Stimulated activated CD8-positive, alpha-beta memory T cell treated with anti-CD3 and anti-CD28 coated beads, Interleukin-4, amount 100 ng/mL, for 24 hours (primary cell): ENCODE results near the gene C5orf63.
A peak's percentile ranks its signal among the peaks of the same experiment; 100 is the strongest.
"Not testable (repeated sequence)": the region's sequence is repeated elsewhere in the genome, so short reads cannot be mapped to it uniquely, and the experiment has no call there.

ENCODE experiments used
- DNase-seq: peaks from one replicate; pipeline ENCODE4 v3.0.0-alpha.2; 2020; ENCODE audit warnings: low read depth

C5orf63 gene

DNA sequence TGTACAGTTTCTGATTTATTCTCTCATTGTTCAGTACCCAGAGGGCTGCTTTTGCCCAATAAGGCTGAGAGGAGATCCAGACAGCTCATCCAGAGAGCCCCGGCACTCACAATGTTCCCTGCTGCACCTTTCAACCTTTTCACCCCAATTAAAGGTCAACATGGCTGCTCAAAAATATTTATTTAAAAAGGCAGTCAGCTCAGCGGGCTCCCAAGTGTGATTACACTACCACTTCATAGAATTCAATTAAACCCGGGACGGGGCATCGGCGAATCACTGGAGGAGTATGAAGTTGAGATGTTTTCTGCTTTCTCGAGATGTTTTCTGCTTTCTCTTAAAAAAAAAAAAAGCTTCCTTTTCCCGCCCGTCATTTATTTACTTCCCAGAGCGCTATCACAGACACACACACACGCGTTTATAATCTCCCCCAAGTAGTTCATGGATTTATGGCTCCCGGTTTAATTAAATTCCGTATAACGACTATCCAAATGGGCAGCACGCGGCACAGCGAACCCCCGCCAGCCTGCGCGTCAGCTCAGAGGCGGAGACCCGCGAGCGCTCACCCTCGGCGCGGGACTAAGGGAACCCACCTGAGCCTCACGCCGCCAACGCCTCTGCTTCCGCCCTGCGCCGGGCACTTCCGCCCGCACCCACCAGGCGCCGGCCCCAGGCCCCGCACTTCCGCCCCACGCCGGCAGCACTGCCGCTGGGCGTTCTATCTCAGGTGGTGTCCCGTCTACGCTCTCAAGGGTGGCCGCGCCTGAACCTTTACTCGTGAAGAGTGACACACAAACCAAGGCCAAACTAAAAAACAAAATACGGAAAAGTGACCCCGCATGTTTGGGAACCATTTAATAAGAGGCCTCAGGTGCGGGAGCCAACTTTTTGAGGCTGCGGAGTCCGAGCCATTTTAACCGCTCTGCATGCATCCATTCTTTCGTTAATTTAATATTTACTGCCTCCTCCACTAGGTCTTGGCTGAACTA lies at the start of gene C5orf63:
TSS of gene C5orf63 (minus strand) at position 642 of the 986 bp plus-strand sequence. CDS start 14,507 bp downstream, outside the sequence.
- peak; percentile 65 for DNase-seq

DNA sequence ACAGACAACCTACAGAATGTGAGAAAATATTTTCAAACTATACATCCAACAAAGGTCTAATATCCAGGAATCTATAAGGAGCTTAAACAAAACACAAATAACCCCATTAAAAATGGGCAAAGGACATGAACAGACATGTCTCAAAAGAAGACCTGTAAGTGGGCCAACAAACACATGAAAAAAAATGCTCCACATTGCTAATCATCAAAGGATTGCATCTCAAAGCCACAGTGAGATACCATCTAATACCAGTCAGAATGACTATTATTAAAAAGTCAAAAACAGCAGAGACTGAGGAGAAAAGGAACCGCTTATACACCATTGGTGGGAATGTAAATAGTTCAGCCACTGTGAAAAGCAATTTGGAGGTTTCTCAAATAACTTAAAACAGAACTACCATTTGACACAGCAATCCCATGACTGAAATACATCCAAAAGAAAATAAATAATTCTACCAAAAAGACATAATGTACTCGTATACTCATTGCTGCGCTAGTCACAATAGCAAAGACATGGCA lies 39.1 kb upstream of the C5orf63 start:
- DNase-seq = no peak

DNA sequence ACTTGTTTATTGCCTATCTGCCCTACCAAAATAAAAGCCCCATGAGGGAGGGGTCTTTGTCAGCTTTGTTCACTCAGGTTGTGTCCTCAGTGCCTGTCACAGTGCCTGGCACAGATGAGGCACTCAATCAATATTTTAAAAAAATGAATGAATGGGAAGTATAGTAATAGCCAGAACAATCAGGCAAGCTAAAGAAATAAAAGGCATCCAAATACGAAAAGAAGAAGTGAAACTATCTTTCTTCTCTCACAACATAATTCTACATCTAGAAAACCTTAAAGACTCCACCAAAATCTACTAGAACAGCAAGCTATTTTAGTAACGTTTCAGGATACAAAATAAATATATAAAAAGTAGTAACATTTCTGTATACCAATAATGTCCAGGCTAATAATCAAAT lies 37.8 kb upstream of the C5orf63 start:
- DNase-seq = no peak

DNA sequence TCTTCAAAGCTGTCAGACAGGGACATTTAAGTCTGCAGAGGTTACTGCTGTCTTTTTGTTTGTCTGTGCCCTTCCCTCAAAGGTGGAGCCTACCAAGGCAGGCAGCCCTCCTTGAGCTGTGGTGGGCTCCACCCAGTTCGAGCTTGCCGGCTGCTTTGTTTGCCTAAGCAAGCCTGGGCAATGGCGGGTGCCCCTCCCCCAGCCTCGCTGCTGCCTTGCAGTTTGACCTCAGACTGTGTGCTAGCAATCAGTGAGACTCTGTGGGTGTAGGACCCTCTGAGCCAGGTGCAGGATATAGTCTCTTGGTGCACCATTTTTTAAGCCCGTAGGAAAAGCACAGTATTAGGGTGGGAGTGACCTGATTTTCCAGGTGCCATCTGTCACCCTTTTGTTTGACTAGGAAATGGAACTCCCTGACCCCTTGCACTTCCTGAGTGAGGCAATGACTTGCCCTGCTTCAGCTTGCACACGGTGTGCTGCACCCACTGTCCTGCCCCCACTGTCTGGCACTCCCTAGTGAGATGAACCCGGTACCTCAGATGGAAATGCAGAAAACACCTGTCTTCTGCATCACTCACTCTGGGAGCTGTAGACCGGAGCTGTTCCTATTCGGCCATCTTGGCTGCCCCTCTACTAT lies 35.4 kb upstream of the C5orf63 start:
- not testable (repeated sequence) for DNase-seq

DNA sequence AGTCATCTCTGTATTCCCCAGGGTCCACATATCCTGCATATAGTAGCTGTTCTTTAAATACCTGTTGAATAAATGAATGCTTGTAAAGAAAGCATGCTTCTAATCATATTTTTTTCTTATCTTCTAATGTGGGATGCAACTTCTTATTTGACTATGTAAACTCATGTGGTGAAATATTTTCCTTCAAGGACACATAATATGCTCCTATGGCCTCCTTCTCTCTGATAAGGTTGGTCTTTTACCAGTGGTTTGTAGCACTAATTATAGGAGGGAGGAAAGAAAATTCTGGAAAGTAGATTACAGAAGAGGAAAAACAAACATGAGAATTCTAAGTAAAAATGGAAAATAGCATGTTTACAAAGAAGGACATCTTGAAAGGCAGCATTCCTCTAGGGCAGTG lies 28.6 kb upstream of the C5orf63 start:
- DNase-seq = no peak

DNA sequence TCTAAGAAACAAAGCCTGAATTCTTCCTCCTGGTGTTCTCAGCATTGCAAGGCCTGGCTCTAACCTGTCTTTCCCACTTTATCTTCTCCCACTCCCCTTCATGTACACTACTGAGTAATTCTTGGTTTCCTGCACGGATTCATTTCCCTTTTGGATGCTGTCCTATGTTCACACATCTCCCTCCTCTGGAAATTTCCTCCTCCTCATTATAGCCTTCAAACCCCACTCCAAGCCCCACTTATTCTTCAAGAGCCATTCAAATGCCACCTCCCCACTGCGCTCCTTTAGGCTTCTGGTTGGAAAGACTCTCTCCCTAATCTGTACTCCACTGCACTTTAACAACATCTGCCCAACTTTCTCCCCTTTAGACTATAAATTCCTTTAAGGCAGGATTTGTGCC lies 28.2 kb upstream of the C5orf63 start:
- no peak for DNase-seq

DNA sequence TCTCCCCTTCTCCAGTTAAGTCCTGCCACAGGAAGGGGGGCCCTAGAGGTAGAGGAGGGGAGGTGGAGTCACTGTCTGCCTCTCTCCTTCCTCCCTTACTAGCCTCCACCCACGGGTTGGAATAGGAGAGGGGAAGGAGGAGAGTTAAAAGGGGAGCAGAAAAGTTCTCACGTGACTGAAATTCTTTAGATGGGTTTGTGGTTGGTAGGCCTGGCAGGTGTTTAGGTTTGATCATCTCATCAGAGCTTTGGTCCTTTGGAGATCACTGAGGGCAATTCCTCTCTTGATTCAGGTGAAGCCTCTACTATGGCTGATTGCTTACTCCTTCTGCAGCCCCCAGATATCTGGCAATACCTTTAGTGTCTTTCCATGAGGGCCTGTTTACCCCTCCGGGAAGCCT lies 24.9 kb upstream of the C5orf63 start:
- no peak for DNase-seq

DNA sequence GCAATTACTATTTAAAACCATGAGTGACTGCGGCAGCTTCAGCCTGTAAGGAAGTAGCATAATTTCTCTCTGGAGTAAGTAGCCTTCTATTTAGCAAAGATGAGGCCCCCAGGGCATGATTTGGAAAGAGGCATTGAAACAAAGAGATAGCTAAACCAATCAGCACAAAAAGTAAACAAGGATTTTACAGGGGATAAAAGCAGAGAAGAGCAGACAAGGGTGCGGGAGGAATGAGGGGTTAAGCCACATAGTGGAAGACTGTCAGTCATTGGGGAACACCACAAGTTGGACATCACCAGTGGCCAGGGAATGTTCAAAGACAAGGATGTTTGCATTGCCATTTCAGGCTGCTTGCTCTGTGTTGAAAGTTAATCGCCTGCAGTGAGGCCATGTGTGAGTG lies 24.0 kb upstream of the C5orf63 start:
- no peak for DNase-seq

DNA sequence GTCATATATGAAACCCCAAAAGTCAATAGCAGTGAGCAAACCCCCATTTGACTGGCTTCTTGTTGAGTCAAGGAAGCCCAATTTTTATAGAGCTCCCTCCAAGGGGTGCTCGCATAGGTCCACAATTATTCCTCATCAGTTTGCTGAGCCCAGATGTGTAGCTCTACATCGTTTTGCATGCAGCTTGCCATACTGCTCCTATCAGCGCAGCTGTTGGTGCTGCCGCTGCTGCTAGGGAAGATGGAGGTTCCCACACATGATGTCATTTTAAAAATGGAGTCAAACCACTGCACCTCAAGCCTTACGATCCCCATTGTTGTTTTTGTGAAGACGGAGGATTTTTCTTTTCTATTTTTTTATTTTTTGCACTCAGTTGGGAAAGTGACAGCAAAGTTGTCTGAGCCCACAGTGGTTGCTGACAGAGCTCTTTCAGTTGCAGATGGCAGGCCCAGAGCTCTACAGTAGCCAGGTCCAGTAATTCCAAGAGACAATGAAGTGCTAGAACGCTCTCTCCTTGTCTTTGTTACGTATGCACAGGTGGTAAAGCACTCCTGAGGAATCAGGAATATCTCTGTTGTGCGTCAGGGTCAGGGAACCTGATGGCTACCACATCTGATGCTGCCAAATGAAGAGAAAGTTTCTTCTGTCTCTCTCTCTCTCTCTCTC lies 23.2 kb upstream of the C5orf63 start:
- no peak for DNase-seq

DNA sequence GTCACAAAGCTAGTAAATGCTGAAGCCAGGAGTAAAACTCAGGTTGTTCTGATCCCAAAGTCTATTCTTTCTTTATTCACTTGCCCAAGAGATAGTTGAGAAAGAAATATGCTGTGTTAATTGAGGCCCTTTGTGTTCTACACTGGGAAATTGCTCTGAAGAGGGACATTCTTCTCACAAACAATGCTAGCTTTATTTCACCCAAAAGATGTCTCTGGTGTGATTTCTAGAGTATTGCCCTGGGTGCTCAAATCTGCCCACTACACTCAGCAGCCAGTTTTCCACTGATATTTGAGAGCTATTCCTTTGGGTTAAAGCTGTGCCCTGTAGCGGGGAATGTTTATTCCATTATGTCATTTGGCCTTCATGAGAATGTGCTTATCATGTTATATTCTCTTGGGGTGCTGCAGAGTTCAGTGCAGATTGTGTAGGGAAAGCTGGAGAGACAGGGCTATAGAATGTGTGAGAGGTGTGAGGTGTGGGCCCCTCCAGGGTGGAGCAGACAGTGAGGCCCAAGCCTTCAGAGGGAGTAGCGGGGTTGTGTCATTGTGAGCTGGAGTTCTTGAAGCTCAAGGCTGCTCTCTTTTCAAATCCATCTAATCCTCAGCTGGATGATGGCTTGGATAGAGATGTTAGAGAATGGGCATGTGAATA lies 21.0 kb upstream of the C5orf63 start:
- DNase-seq = no peak

DNA sequence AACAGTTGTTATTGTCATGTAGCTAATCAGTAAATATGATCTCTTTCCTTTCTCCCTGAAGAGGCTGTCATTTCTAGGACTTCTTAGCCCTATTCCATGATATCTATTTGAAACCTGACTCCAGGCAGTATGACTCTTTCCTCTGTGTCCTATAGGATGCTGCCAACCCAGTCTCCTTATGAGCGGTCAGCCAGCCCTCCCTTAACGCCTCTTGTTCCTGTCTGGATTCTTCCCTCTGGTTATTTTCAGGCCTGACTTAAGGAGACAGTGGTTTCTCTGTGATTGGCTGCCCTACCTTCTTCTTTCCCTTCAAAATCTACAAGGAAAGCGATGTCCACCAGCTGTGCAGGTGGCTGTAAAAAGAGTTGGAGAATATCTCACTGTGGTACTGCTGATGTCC lies 19.4 kb upstream of the C5orf63 start:
- no peak for DNase-seq

DNA sequence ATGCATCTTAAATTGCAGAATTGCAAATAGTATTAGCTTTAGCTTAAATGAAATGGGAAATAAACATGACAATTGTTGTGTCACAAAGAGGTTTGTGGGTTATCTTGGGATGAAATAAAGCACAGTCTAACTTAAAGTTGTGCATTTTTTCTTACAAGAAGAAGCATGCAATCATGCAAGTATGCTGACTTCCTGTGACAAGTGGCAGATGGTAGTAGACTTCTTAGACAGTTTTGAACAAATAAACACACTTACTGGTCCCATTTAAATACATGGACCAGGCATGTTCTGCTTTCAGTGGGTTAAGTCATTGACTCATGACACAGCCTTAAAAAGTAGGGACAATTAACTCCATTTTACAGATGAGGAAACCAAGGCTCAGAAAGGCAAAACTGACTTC lies 15.9 kb upstream of the C5orf63 start:
- DNase-seq = no peak

DNA sequence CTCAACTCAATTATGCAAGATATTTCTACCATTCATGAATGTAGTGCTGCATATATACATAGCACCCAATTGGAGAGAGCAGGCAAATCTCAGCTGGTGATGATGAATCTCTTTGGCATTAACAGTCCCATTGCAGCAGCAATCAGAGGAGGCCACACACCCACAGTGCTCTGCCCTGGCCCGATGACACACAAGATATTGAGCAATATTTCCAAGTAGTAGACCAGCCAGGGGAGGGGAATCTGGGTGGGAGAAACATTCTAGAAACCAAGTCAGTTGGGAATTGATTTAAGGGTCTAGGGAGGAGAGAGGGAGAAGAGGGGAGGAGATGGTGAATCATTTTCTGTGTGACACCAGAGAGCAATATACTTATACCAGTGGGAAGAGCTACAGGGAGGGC lies 14.9 kb upstream of the C5orf63 start:
- no peak for DNase-seq

DNA sequence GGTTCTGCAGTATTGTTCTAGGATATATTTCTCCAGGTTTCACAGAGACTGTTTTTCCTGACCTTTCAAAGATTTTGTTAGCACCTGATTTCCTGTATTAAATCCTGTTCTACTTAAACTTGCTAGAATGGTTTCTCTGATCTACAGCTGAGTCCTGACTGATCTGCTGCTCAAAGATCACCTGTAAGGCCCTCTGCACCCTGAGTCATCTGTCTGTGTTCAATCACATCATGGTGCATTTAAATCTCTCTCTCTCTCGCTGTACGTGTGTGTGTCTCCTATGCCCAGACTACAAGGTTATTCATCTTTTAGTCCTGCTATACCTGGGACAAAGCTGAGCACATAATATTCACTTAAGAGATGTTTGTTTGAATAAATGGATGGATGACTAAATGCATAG lies 13.3 kb upstream of the C5orf63 start:
- DNase-seq = no peak

DNA sequence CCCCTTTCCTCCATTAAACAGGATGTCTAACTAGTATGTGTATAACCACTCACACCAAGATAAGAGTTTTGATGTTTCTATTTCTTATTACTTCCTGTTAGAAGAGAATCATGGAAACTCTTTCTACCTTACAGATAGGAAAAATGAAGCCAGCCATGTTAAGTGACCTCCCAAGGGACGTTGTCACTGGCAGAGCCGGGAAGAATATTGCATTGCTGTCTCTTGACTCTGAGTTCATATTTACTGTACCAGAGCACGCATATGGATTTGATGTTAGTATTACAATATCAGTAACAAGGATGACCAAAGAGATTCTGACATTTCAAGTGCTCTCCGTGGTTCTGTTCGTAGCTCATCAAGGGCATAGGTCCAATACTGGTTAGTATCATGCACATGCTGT lies 12.5 kb upstream of the C5orf63 start:
- DNase-seq = no peak

DNA sequence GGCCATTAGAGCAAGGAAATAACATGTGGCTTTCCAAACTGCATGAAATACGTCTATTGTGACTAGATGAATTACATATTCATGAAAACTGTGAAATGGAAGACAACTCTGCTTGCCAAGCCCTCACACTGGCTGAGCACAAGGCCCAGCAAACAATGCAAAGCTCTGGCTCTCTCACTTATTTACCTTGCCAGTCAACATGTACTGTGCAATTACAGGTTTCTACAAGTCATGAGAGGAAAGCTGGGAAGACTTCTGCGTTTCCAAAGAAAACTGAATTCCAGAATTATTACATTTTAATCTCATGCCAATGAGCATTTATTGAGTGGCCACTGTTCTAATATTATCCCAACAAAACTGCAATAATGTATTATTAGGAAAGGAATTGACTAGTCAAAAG lies 12.1 kb upstream of the C5orf63 start:
- DNase-seq = no peak

DNA sequence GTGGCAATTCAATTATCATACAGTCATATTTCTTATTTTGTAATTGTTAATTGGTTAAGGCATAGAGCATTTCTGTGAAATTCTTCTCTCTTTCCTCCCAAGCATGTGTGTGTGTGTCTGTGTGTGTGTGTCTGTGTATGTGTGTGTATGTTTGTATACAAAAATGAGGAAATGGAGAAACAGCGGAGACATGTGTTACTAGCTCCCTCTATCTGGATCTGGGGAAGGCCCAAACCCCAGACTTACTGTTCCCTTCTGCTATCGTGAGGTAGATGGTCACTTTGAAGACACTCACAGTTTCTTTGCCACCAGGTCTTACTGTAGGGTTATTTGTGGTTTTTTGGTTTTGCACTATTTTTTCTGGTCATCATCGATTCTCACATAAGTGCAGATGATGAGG lies 11.4 kb upstream of the C5orf63 start:
- DNase-seq = no peak

DNA sequence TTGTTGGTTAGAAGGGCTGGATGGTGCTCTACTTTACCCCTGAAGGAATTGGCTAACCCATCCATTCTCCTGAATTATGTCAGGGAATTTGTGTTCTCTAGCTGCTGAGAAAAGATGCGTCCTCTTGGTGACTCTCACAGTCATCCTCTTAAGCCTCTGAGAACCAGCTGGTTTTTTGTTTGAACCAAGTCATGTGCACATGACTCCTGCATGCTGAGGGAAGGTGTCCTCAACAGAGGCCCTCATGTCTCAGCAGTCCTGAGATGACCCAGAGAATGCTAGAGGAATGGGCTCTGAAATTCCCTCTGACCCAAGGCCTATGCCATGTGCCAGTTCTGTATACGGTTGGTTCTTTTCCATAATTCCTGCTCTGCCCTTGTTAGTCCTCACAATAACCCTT lies 10.4 kb upstream of the C5orf63 start:
- no peak for DNase-seq

DNA sequence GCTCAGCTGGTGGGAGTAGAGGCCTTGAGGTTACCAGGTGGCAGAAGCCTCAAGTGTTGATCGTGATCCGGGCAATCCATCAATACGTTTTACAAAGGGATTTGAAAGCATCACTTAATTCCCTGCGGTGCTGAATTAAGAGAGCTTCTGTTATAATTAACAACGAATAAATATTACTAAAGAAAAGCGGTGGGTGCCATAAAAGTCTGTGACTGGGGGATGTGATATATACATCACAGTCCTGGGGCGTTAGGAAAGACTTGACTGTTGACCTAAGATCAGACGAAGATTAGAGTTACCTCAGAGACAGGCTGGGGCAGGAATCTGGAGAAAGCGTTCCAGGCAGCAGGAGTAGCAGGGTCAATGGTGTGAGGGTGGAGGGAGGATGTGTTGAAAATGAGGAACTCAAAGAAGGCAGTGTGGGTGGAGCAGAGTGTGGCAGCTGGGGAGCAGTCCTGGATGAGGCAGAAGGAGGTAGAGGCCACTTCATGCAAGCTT lies 6.7 kb upstream of the C5orf63 start:
- no peak for DNase-seq

DNA sequence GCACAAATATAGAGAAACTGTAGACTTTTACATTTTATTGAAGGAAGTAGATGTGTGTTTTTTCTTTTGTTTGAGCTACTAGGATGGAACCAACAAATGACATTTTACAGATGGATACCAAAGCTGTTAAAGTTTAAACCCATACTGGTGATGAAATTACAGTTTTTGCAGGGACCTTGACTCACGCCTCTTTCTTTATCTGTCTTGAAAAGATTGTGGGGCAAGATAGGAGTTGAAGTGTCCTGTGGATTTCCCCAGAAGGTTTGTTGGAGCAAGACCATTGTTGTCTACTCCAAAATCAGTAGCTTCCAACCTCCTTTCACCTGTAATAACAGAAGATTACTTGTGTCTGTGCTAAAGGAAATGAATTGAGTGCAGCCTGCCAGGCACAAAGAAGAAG lies 4.1 kb upstream of the C5orf63 start:
- no peak for DNase-seq

DNA sequence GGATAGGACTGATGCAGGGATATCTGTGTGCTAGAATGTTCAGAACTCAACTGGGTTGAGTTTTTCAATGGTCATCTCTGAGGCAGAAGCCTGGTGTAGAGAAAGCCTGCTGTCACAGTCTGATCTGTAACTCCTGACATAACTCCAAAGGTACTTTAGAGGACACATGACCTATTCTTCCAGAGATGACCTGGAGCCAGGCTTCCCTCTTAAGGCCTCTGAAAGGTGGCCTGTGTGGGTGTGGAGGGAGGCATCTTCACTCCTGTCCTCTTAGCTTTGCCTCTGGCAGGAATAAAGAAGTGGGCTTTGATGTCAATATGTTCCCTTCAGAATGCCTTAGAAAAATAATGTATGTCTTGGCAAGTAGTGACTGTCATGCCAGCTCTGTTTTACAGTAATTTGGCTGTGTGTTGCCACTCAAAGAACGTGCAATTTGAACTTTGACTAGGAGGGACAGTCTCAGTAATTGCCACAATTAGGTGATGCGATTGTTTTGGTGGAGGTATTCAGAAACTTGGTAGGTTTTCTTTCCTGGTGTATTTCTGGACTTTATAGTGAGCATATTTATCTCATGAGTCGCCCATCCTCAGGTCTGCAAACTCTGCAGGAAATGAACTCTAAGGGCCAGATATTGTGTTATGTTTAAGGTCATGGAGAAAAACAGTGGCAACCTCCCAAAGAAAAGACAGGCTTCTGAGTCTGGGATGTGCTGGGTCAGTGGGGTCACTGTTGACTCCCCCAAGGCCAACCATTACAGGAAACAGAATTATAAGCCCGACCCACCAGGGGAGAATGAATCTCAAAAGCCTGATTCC lies 3.2 kb upstream of the C5orf63 start:
- DNase-seq = no peak
